GM19463 (cell line): ENCODE data around the gene LITAFD.
"Not testable (repeated sequence)": the region's sequence is repeated elsewhere in the genome, so short reads cannot be mapped to it uniquely, and the experiment has no call there.

Source experiments
- ATAC-seq: cut with Tn5 transposase; IDR thresholded peaks from one replicate; pipeline ENCODE4 v1.9.1; 2021; ENCODE audit warnings: mild to moderate bottlenecking, moderate library complexity; ENCODE audit not compliant: unreplicated experiment

Gene LITAFD

GRCh38 chr16:8869212-8869987 is 12.8 kb upstream of the LITAFD start:
- no peak for ATAC-seq

DNA sequence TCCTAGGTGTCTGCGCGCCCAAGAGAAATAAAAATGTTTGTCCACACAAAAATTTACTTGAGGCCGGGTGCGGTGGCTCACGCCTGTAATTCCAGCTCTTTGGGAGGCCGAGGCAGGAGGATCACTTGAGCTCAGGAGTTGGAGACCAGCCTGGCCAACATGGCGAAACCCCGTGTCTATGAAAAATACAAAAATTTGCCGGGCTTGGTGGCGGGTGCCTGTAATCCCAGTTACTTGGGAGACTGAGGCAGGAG is 12.2 kb upstream of the LITAFD start:
- not testable (repeated sequence) for ATAC-seq

- ATAC-seq = no peak
These were observed 10.1 kb upstream of the LITAFD start for GRCh38 chr16:8872071-8872470.

DNA sequence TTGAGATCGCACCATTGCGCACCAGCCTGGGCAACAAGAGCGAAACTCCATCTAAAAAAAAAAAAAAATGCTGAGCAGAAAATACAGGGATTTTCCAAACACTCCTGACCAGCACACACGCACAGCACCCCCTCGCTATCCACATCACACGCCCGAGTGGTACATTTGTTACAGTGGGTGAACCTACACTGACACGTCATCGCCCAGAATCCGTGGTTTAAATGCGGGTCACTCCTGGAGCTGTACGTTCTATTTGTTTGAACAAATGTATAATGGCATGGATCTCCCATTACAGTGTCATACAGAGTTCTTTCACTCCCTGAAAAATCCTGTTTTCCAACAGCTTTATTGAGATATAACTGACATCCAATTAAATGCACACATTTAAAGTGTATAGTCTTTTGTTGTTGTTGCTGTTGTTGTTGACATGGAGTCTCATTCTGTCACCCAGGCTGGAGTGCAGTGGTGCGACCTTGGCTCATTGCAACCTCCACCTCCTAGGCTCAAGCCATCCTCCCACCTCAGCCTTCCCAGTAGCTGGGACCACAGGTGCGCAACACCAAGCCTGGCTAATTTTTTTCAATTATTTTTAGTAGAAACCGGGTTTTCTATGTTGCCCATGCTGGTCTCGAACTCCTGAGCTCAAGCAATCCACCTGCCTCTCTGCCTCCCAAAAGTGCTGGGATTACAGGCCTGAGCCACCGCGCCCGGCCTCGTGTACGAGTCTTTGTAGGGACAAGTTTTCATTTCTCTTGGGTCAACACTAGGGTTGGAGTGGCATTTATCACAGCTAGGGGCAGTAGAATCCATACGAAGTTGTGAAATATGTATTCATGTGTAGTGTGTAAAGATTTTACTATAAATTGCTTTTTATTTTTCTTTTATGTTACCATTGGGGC is 8.9 kb upstream of the LITAFD start:
- ATAC-seq = no peak

GRCh38 chr16:8873866-8874195 is 8.3 kb upstream of the LITAFD start:
- not testable (repeated sequence) for ATAC-seq

GRCh38 chr16:8874388-8874787 is 7.8 kb upstream of the LITAFD start:
- no peak for ATAC-seq

DNA sequence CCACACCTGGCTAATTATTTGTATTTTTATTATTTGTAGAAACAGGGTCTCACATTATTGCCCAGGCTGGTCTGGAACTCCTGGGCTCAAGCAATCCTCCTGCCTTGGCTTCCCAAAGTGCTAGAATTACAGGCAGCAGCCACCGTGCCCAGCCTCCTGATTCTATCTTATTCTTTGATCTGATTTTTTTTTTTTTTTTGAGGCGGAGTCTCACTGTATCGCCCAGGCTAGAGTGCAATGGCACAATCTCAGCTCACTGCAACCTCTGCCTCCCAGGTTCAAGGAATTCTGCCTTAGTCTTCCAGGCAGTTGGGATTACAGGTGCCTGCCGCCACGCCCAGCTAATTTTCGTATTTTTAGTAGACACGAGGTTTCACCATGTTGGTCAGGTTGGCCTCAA is 6.8 kb upstream of the LITAFD start:
- ATAC-seq = not testable (repeated sequence)

DNA sequence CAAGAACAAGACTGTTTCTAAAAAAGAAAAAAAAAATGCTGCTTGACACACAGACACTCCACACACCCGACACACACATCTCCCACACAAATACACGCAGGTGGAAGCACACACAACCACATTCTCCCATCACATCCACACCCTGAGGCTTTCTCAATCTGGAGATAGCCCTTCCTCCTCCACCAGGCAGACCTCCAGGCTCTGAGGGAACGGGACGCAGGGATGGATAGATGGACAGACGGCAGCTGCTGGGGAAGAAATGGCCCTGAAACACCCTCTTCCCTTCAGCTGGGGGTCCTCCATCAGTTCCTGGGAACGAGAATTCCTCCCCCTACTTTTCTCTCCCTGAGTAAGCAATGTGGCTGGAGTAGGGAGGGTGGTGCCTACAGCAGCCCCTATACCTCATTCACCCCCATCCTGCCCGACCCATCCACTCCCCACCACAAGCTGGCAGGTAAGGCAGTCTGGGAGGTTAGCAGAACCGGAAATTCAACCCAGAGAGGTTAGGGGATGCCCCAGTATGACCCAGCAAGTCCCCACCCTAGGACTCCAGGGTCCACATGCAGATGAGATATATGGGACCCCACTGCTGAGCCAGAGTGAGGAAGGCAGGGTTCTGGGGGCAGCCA is 4.1 kb upstream of the LITAFD start:
- no peak for ATAC-seq

GRCh38 chr16:8878523-8878911 is 3.6 kb upstream of the LITAFD start:
- no peak for ATAC-seq

- ATAC-seq = no peak
These were observed 1.2 kb upstream of the LITAFD start for GRCh38 chr16:8880839-8881510.

GRCh38 chr16:8882725-8883377 is 700 bp downstream of the LITAFD start:
- ATAC-seq = no peak

- no peak for ATAC-seq
These were observed 3.8 kb downstream of the LITAFD start for GRCh38 chr16:8885674-8886592.

DNA sequence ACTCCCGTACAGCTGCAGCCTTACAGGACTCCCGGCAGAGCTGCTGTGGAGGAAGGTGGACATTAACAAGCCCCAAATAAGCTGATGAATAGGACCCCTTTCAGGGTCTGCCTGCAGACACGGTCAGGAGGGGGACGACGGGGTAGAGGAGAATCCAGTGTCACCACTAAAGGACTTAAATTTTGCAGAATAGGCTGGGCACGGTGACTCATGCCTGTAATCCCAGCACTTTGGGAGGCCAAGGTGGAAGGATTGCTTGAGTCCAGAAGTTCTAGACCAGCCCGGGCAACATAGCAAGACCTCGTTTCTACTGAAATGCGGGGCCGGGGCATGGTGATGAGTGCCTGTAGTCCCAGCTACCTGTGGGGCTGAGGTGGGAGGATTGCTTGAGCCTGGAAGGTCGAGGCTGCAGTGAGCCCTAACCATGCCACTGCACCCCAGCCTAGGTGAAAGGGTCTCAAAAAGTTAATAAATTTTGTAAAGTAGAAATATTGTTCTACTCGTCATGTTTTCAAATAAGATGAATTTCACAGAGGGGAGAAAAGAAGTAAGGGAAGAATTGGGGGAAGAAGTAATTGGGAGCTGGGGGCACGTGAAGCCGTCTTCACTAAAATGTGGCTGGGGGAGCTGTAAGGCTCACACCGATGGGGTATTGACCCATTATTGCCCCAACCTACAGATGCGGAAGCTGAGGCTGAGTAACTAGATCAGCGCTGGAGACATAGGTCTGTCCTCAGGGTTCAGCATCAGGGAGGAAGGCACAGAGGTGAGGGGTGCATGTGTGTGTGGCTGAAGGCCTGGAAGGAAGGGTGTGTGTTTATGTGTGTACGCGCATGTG is 4.7 kb downstream of the LITAFD start:
- no peak for ATAC-seq

- no peak for ATAC-seq
These were observed 5.2 kb downstream of the LITAFD start for GRCh38 chr16:8887431-8887765.

- no peak for ATAC-seq
These were observed 5.9 kb downstream of the LITAFD start for GRCh38 chr16:8887952-8888560.

GRCh38 chr16:8888951-8889892 is 7.1 kb downstream of the LITAFD start:
- ATAC-seq = no peak

GRCh38 chr16:8889893-8890548 is 7.9 kb downstream of the LITAFD start:
- no peak for ATAC-seq
